HEK293T (cell line): ENCODE results near the gene ROBO3.

ENCODE experiments used
- BHLHE40 ChIP-seq: fragments of 450-650 bp; IDR thresholded peaks from 2 replicates; pipeline ENCODE4 v1.6.1; 2016; ENCODE audit warnings: mild to moderate bottlenecking, moderate library complexity, borderline replicate concordance
- CTBP1 ChIP-seq: fragments of 450-650 bp; IDR thresholded peaks from 2 replicates; pipeline ENCODE4 v1.6.1; 2016; ENCODE audit warnings: borderline replicate concordance
- ELF4 ChIP-seq: fragments of 450-650 bp; IDR thresholded peaks from 2 replicates; pipeline ENCODE4 v1.6.1; 2017; ENCODE audit warnings: antibody characterized with exemption
- FOXA1 ChIP-seq: fragments of 450-650 bp; IDR thresholded peaks from 2 replicates; pipeline ENCODE4 v1.6.1; 2016; ENCODE audit warnings: mild to moderate bottlenecking
- FOXK2 ChIP-seq: fragments of 450-650 bp; IDR thresholded peaks from 2 replicates; pipeline ENCODE4 v1.6.1; 2016; ENCODE audit warnings: mild to moderate bottlenecking
- FOXM1 ChIP-seq: fragments of 450-650 bp; IDR thresholded peaks from 2 replicates; pipeline ENCODE4 v1.6.1; 2017; ENCODE audit warnings: mild to moderate bottlenecking, borderline replicate concordance
- SP1 ChIP-seq: fragments of 450-650 bp; IDR thresholded peaks from 2 replicates; pipeline ENCODE4 v1.6.1; 2017
- SUZ12 ChIP-seq: fragments of 450-650 bp; IDR thresholded peaks from 2 replicates; pipeline ENCODE4 v1.6.1; 2016; ENCODE audit warnings: mild to moderate bottlenecking
- ZNF384 ChIP-seq: fragments of 450-650 bp; IDR thresholded peaks from 2 replicates; pipeline ENCODE4 v1.6.1; 2016
- TF ChIP-seq, protein P1 (sequence below): fragments of 450-650 bp; IDR thresholded peaks from 2 replicates; pipeline ENCODE4 v1.6.1; 2016

DNA sequence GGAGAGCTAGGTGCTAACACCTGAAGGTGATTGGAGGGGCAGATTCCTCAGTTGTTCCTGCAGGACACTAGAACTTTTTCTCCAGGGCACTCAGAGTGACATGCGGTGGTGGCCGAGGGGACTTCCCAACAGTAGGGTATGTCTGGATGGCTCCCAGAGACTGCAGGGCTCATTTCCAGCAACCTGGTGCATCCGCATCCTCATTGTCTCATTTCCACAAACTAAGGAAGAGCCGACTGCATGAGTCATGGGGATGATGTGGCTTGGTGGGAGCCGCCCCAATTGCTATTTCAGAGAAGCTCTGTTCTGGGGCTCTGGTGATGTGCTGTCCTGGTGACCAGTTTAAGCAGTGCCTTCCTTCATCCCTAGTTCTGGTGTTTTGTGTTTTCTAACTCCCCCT lies 35.2 kb downstream of the ROBO3 start:
- TF ChIP-seq FOXM1, result no peak
- no peak for TF ChIP-seq ZNF384
- TF ChIP-seq FOXK2, result no peak
- TF ChIP-seq, protein P1, sequence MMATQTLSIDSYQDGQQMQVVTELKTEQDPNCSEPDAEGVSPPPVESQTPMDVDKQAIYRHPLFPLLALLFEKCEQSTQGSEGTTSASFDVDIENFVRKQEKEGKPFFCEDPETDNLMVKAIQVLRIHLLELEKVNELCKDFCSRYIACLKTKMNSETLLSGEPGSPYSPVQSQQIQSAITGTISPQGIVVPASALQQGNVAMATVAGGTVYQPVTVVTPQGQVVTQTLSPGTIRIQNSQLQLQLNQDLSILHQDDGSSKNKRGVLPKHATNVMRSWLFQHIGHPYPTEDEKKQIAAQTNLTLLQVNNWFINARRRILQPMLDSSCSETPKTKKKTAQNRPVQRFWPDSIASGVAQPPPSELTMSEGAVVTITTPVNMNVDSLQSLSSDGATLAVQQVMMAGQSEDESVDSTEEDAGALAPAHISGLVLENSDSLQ, result no peak
- no peak for TF ChIP-seq SP1
- TF ChIP-seq ELF4, result no peak
- TF ChIP-seq FOXA1, result no peak
- TF ChIP-seq SUZ12, result no peak
- no peak for TF ChIP-seq CTBP1
- no peak for TF ChIP-seq BHLHE40
